Uterus (tissue), 2 donors: ENCODE data around the gene ST8SIA5.

Experiments
- POLR2A ChIP-seq, 2 donors: fragments of 450-650 bp; IDR thresholded peaks; one replicate each; pipeline ENCODE4 v1.6.1; 2016; ENCODE audit warnings: antibody characterized with exemption in 2 of 2, mild to moderate bottlenecking in 1 of 2, moderate library complexity in 1 of 2
- TF ChIP-seq, protein P1 (sequence below), 4 experiments: fragments of 200-600 bp in 2 of 4; fragments of 450-650 bp in 2 of 4; sonication (generic) in 2 of 4; IDR thresholded peaks; one replicate each; pipeline ENCODE4 v1.5.1; 2016 to 2019; ENCODE audit warnings: antibody characterized with exemption in 4 of 4, mild to moderate bottlenecking in 2 of 4, moderate library complexity in 1 of 4

GRCh38 chr18:46630160-46630559 lies 126.7 kb downstream of the ST8SIA5 start:
- TF ChIP-seq, protein P1, sequence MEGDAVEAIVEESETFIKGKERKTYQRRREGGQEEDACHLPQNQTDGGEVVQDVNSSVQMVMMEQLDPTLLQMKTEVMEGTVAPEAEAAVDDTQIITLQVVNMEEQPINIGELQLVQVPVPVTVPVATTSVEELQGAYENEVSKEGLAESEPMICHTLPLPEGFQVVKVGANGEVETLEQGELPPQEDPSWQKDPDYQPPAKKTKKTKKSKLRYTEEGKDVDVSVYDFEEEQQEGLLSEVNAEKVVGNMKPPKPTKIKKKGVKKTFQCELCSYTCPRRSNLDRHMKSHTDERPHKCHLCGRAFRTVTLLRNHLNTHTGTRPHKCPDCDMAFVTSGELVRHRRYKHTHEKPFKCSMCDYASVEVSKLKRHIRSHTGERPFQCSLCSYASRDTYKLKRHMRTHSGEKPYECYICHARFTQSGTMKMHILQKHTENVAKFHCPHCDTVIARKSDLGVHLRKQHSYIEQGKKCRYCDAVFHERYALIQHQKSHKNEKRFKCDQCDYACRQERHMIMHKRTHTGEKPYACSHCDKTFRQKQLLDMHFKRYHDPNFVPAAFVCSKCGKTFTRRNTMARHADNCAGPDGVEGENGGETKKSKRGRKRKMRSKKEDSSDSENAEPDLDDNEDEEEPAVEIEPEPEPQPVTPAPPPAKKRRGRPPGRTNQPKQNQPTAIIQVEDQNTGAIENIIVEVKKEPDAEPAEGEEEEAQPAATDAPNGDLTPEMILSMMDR (IDR thresholded peaks at IDR 0.05) = no peak
- TF ChIP-seq POLR2A (IDR thresholded peaks at IDR 0.05) = no peak
